ENCODE measurements around the gene IFNAR2. TPM values are rescaled to one million over a fixed set of nuclear protein-coding genes. Genes with fewer than 3 reads are reported as not detected.

The IFNAR2 gene
- total RNA-seq, 1 donor from 2014 or later = 19.5 TPM

DNA sequence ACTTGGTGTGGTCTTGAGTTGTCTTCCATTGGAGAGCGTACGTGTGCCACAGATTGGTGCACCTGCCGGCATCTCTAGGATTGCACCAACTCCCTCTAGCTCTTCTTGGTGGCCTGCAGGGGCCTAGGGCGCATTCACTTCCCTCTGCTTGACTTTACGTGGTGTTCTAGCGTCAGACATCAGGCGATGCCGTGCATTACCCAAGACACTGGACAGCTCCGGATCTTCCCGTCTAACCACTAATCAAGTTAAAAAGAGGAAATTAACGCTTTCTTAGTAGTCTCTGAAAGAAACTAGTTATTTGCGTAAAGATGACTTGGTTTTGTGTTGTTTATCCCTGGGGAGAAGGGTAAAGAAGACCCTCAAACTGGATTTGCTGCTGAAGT lies 35.9 kb downstream of the IFNAR2 start:
- DNase-seq (ENCODE audit: extremely low read depth, low read depth, low spot score) = no peak

DNA sequence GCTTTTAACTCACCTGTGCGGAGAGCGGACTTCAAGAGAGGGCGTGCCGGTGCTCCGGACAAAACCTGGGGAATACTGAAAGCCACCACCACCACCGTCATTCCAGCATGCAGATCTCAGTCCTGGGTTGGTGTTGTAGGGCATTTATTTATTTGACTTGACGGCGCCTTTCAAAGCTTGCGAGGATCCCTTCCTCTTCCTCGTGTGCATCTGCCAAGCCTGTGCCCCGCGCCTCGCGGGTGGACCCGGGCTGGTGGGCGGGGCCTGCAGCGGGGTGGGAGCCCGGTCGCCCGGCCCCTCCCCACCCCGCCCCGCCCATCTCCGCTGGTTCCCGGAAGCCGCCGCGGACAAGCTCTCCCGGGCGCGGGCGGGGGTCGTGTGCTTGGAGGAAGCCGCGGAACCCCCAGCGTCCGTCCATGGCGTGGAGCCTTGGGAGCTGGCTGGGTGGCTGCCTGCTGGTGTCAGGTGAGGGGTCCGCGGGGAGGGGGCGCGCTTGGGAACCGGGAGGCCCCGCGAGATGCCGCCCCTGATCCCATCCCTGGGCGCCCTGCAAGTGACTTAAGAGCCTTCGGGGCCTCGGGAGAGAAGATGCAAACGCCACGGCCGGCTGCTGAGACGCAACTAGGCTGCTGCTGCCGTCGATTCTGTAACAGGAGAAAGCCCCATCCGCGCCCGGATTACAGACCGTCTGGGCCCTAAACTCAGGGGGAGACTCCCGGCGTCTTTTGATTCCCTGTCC lies 36.5 kb downstream of the IFNAR2 start, which contains the start of gene IL10RB:
IL10RB (plus strand) TSS at position 318 of the 739 bp plus-strand sequence; CDS start at position 417, 99 bp downstream.
- DNase-seq (ENCODE audit: extremely low read depth, low read depth, low spot score) = no peak

DNA sequence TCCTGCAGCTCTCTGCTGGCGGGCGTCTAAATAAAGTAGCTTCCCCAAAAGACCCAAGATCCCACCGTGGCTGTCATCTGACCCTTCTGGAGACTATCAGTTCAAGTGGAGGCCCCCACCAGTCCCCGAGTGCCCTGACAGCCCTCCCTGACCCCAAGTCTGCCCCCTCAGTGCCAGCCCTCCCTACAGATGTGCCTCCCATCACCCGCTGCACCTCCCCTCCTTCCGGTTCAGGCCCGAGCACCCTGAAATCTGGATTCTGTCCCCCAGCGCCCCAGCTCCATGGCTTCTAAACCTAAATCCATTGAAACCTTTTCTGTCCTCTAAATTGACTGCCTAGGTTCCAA lies 37.0 kb downstream of the IFNAR2 start:
- no peak for DNase-seq (ENCODE audit: extremely low read depth, low read depth, low spot score)

- DNase-seq (ENCODE audit: extremely low read depth, low read depth, low spot score) = no peak
Observed at GRCh38 chr21:33267250-33267649, 37.5 kb downstream of the IFNAR2 start.

- no peak for DNase-seq (ENCODE audit: extremely low read depth, low read depth, low spot score)
Observed at GRCh38 chr21:33268393-33268736, 38.6 kb downstream of the IFNAR2 start.

GRCh38 chr21:33268737-33269441 lies 39.2 kb downstream of the IFNAR2 start:
- no peak for DNase-seq (ENCODE audit: extremely low read depth, low read depth, low spot score)

DNA sequence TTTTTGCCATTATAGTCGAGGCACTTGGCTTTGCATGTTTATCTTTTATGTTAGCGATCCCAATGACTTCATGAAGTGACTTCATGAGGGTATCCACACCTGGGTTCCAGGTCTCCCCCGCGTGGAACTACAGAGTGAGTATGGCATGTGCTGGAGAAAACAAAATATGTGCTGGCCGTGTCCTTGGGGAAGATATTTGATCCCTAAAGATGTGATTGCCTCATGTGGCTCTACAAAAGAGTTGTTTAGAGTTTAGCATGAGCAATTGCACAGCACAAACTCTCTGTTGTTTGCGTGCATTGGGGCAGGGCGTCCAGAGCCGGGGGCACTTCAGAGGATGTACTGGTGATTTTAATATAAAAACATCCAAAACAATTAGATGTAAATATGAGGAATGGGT lies 41.2 kb downstream of the IFNAR2 start:
- no peak for DNase-seq (ENCODE audit: extremely low read depth, low read depth, low spot score)

- no peak for DNase-seq (ENCODE audit: extremely low read depth, low read depth, low spot score)
Observed at GRCh38 chr21:33273044-33273443, 43.3 kb downstream of the IFNAR2 start.

DNA sequence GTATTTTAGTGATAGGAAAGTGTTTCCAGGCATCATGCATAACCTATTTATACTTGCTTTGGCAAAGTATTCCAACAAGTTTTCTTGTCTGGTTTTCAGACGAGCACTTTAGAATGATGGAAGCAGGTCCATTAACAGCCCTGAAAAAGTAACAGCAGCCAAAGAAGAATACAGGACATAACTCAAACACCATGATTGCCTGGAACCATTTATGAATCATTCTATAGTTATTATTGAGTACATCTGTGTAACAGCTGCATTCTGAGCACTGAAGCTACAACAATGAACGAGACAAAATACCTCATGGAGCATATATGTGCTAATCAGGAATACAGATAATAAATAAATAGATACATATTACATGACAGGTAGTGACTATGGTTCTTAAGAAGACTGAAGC lies 49.0 kb downstream of the IFNAR2 start:
- no peak for DNase-seq (ENCODE audit: extremely low read depth, low read depth, low spot score)

DNA sequence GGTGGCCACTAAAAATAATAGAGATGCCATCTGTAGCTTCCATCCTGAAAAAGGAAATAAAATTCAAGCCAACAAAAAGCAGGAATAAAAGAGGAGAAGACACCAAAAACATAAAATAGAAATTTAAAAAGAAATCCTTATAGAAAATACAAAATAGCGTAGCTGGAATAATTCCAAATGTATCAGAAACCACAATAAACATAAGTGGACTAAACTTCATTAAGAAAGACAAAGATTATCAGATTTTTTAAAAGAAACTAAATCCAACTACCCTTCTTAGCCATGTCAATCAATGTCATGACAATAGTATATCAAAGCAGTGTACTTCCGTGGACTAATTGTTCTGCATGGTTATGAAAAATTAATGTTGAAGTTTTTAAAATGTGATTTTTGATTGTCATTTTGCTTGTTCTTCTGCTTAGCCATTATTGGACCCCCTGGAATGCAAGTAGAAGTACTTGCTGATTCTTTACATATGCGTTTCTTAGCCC lies 49.6 kb downstream of the IFNAR2 start:
- DNase-seq (ENCODE audit: extremely low read depth, low read depth, low spot score) = no peak

Other genes starting within 250 kb of the IFNAR2 start
- not detected in 2 replicates for gene OLIG2, start 204.0 kb upstream of the IFNAR2 start, total RNA-seq
- gene OLIG1, start 159.8 kb upstream of the IFNAR2 start, total RNA-seq = not detected in 2 replicates
- gene IL10RB, start 36.4 kb downstream of the IFNAR2 start, total RNA-seq = 48.8 and 49.8 TPM in 2 replicates
- 39.6 and 47.9 TPM in 2 replicates for gene IFNAR1, start 95.0 kb downstream of the IFNAR2 start, total RNA-seq
- gene IFNGR2, start 173.5 kb downstream of the IFNAR2 start, total RNA-seq = 85.6 and 91.9 TPM in 2 replicates

Measured in glomerular endothelial cell (primary cell).